ENCODE results near the gene FGB. TPM values are rescaled to one million over a fixed set of nuclear protein-coding genes. Genes with fewer than 3 reads are reported as not detected.

FGB gene
- total and polyA plus RNA-seq, 2 of the 13 experiments (the other 11 are each of a cell fraction or from before 2014, with no cell fraction given): 226 to 784 TPM

- no peak for TF ChIP-seq U2AF2 (IDR thresholded peaks at IDR 0.05; ENCODE audit: low read depth, low read length)
- 0 out of 2 replicates have a peak, but pooled peaks have one; percentile 14 for TF ChIP-seq ZNF792 (CRISPR knock-in tag; IDR thresholded peaks at IDR 0.05)
- no peak for TF ChIP-seq ZSCAN25 (CRISPR knock-in tag; IDR thresholded peaks at IDR 0.05)
- TF ChIP-seq RFX1 (IDR thresholded peaks at IDR 0.05): no peak
- TF ChIP-seq BRCA1 (CRISPR knock-in tag; IDR thresholded peaks at IDR 0.05): no peak
- 0 out of 2 replicates have a peak, but pooled peaks have one; percentile 40 for TF ChIP-seq RARG (CRISPR knock-in tag; IDR thresholded peaks at IDR 0.05; ENCODE audit: low read depth)
- TF ChIP-seq MIER3 (CRISPR knock-in tag; IDR thresholded peaks at IDR 0.05; ENCODE audit: borderline replicate concordance): peak; percentile 47; the same call in 1 of the 2 replicates
- no peak for TF ChIP-seq ZKSCAN1 (IDR thresholded peaks at IDR 0.05; ENCODE audit: low read length)
- TF ChIP-seq KLF6 (CRISPR knock-in tag; IDR thresholded peaks at IDR 0.05): peak; percentile 25
- TF ChIP-seq GATAD2A (CRISPR knock-in tag; IDR thresholded peaks at IDR 0.05): peak; percentile 92
- peak; percentile 80; the same call in 1 of the 2 replicates for TF ChIP-seq SALL1 (CRISPR knock-in tag; IDR thresholded peaks at IDR 0.05)
- TF ChIP-seq, protein P1, sequence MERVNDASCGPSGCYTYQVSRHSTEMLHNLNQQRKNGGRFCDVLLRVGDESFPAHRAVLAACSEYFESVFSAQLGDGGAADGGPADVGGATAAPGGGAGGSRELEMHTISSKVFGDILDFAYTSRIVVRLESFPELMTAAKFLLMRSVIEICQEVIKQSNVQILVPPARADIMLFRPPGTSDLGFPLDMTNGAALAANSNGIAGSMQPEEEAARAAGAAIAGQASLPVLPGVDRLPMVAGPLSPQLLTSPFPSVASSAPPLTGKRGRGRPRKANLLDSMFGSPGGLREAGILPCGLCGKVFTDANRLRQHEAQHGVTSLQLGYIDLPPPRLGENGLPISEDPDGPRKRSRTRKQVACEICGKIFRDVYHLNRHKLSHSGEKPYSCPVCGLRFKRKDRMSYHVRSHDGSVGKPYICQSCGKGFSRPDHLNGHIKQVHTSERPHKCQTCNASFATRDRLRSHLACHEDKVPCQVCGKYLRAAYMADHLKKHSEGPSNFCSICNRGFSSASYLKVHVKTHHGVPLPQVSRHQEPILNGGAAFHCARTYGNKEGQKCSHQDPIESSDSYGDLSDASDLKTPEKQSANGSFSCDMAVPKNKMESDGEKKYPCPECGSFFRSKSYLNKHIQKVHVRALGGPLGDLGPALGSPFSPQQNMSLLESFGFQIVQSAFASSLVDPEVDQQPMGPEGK (CRISPR knock-in tag; IDR thresholded peaks at IDR 0.05): peak; percentile 60; the same call in 1 of the 2 replicates
- TF ChIP-seq ZSCAN12 (CRISPR knock-in tag; IDR thresholded peaks at IDR 0.05): no peak
- TF ChIP-seq NR2F2 (IDR thresholded peaks at IDR 0.05; ENCODE audit: borderline replicate concordance, low read depth): peak; percentile 22; the same call in 1 of the 2 replicates
- no peak for TF ChIP-seq SNAPC2 (CRISPR knock-in tag; IDR thresholded peaks at IDR 0.05)
- TF ChIP-seq REST (IDR thresholded peaks at IDR 0.05; ENCODE audit: borderline replicate concordance in 1 of 2, low read depth in 1 of 2, low read length in 2 of 2): peak in 1 of 2 experiments; percentile 76; a peak in 1 of 4 replicates
- TF ChIP-seq TOPORS (CRISPR knock-in tag; IDR thresholded peaks at IDR 0.05): no peak
- TF ChIP-seq MIER2 (CRISPR knock-in tag; IDR thresholded peaks at IDR 0.05): 0 out of 2 replicates have a peak, but pooled peaks have one; percentile 17
- TF ChIP-seq E2F5 (CRISPR knock-in tag; conservative IDR thresholded peaks at IDR 0.05): no peak
- TF ChIP-seq ZNF10 (CRISPR knock-in tag; IDR thresholded peaks at IDR 0.05; ENCODE audit: borderline replicate concordance, low read depth): no peak
- no peak for TF ChIP-seq ZNF282 (IDR thresholded peaks at IDR 0.05; ENCODE audit: partially characterized antibody)
- TF ChIP-seq NFYB (CRISPR knock-in tag; IDR thresholded peaks at IDR 0.05): peak; percentile 67
Measured at GRCh38 chr4:154612472-154613414, 49.9 kb downstream of the FGB start, which contains the start of gene FGG (continued).
